GM20431 (cell line): ENCODE data around the gene LMOD3.

Source experiments
- in situ Hi-C: fragments of 300-500 bp; cut with MseI, MboI; formaldehyde crosslinking; loops from one replicate; pipeline ENCODE4 v1.15.0; 2020; ENCODE audit warnings: low sequenced_read_pairs; ENCODE audit not compliant: unreplicated experiment

Gene LMOD3

DNA sequence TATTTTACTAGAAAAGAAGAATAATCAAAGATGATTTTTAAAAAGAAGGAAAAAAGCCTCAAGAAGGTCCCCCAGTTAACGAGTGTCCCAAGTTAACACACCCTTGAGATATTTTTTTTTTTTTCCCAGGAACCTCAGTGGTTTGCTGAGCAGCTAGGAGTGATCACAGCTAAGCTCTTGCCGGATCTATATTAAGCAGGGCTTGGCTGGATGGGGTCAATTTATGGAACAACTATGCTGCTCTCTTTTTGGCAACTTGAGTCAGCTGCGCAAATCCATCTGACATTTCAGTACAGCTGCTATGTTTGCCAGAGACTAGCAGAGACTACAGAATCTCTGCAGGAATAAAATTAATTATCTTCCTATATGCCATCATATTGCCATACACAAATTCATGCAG, at the start of gene LMOD3:
Gene LMOD3 (minus strand): TSS at position 193 of the 400 bp plus-strand sequence. CDS start 209 bp downstream, outside the sequence.
- in situ Hi-C loops, result no loop called here

DNA sequence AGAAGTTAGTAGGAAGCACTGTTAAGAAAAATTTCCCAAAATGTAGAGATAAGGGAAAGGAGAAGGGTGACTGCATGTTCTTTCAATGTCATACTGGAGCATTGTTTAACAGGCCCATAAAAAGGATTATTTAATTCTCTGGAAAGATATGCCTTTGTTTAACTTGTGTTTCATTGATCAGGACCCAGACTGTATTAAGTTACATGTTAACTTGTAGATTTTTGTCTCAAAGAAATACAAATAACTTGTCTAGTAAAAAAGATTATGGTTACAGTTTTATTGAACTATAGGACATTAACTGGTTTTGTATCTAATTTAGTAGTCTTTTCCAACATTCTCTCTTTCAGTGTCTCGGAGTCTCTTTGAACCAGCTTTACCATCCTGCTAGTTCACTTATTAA, 49.7 kb upstream of the LMOD3 start:
- in situ Hi-C loops, result loop anchor here (25.0 kb wide), 2 partner anchors 240 to 490 kb away; no protein-coding TSS in a partner anchor

DNA sequence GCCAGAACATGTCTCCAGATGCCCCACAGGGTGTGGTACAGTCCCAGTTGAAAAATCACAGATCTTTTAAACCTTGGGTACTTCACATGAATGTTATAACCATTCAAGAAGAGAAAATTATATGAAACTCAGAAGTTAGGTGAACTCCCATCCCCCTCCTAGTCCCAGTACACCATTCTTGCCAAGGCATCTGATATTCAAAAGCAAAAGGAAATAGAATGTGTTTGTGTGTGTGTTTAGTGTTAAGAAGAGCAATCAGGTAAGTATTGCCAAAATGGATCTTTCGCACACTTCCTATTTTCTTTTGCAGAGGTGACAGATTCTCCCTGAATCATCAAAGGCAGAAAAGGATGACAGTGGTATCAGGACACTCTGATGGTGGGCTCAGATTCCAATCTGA, 44.1 kb upstream of the LMOD3 start:
- in situ Hi-C loops, result loop anchor here (25.0 kb wide), 2 partner anchors 246 to 496 kb away; no protein-coding TSS in a partner anchor

DNA sequence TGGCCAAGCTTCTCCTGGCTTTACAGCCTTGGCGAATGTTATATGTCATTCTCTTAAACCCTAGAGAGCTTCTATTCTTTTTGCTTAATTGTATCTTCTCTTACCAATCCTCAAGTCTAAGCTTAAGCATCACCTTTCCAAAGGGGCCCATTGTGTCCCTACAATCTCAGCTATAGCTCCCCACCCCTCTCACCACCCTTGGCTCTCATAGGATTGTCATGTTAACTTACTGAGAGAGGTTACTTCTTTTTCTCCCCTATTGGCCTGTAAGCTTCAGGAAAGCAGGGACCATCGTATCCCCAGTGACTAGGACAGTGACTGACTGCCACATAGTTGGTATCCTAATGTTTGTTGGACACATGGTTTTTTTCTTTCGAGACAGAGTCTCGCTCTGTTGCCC, 43.3 kb upstream of the LMOD3 start:
- in situ Hi-C loops, result loop anchor here (25.0 kb wide), 2 partner anchors 247 to 497 kb away; no protein-coding TSS in a partner anchor

DNA sequence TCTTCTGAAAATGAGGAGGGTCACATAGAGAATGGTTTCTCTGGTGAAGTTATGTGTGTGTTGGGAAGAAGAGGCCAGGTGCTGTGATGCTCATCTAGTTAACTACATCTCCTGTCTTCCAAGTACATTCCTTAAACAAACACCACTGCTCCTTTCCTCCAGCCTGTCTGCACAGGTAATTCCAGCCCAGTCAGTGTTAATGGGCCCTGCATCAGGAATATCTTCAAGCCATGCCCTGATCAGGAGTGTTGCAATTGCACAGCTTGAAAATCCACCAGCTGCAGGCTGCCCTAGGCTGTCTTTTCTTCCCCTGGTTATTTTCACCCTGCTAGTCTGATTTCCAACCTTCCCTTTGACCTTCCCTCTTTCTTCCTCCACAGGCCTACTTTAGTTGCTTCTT, 41.9 kb upstream of the LMOD3 start:
- in situ Hi-C loops, result loop anchor here (25.0 kb wide), 2 partner anchors 248 to 498 kb away; no protein-coding TSS in a partner anchor

DNA sequence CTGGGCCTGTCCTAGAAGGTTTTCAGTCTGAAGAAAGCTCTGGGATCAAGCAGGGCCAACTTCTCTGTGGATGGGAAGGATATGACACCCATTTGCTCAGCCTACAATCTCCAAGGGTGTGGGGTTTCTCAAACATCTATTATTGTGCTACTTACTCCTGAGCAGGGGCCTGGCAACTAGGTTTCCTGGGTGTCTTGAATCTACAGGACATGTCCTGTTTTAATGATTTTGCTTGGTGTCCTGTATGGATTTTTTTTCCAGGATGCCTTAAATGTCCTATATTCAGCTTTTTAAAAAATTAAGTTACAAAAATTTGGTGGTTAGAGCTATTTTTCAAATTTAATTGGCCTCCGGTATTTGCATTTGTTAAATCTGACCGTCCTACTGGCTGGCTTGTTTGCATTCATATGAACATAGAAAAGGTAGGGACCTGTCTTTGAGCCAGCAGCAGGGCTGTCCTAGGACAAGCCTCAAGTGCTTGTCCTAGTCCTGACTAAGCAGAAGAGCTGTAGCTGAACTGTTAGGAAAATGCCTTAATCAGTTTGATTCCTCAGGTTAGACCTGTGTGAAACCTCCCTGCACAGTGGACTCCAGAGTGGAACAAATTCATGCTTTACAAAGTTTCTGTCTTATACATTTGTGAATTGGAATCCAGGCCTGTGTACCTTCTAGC, 40.0 kb upstream of the LMOD3 start:
- in situ Hi-C loops, result loop anchor here (25.0 kb wide), 2 partner anchors 250 to 500 kb away; no protein-coding TSS in a partner anchor

DNA sequence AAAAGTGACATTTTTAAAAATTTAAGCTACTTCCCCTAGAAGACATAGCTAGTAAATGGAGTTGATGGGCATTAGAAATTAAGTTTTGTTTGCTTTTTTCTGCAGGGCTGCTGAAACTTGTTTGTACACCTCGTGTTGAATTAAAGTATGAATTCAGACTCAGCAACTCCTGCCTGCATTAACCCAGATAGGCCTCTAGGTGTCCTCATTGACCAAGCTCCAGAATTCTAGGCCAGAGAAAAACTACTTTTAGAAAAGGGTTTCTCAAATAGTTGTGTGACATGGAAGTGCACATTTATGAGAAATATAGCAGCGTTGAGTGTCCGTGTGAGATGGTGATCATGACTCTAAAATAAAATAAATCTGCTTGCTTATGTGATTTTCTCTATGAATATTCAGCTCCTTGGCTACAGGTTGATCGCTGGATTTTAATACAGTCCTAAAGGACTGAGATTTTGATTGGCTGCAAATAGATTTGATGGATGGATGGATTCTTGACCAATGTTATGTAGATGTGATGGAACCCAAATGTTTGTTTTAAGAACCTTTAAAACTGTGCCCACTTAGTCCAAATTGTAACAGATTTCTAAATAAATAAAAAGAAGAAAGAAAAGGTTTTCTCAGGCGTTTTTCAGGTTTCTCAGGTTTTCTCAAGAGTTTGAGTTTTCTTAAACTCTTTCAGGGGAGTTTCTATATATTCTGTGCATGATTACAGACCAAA, 39.4 kb upstream of the LMOD3 start:
- in situ Hi-C loops, result loop anchor here (25.0 kb wide), 2 partner anchors 251 to 501 kb away; no protein-coding TSS in a partner anchor

DNA sequence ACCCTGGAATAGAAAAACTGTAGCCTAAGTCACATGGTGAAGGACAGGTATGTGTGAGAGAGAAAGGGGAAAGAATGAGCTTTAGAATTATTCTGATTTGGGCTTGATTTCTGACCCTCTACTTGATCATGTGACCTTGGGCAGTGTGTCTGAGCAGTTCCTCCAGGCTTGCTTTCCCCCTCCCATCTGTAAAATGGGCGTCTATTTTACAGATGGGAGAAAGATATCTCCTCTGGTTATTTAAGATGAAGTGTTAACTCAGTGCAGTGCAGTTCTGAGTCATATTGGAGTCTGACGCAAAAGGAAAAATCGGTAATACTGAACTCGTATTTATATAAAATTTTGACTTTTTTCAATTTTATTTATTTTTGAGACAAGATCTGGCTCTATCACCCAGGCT, 38.1 kb upstream of the LMOD3 start:
- in situ Hi-C loops, result loop anchor here (25.0 kb wide), 2 partner anchors 252 to 502 kb away; no protein-coding TSS in a partner anchor

DNA sequence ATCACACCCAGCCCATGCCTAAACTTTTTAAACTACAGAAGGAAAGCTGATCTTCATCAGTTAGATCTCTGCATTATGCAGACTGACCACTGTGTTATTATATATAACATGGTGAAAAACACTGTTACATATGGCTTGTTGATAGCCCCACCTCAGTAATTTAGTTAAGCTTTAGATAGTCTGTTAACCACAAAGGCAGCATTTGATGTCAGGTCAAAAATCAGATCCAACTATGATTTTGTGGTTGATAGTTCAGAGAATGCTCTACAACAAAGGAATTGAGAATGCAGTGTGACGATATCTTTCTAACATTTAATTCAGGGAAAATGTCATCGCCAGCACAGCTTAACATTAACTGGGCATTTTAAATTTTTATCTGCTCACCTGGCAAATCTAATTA, 37.7 kb upstream of the LMOD3 start:
- in situ Hi-C loops, result loop anchor here (25.0 kb wide), 2 partner anchors 252 to 502 kb away; no protein-coding TSS in a partner anchor

DNA sequence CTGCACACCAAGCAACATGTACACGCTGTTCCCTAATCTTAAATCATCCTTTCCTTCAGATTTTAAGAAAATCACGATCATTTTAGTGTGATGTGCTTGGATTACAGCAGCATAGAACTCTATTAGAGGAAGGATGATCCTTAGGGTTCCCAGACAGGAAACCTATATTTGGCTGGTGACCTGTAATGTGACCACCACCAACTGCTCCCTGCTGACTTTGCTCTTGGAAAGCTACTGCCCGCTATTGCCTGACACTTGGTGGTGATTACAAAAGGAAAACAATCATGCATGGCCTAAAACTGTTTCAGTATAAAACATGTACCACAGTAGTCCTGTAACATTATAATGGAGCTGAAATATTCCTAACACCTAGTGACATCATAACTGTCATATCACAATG, 27.2 kb upstream of the LMOD3 start:
- in situ Hi-C loops, result no loop called here

DNA sequence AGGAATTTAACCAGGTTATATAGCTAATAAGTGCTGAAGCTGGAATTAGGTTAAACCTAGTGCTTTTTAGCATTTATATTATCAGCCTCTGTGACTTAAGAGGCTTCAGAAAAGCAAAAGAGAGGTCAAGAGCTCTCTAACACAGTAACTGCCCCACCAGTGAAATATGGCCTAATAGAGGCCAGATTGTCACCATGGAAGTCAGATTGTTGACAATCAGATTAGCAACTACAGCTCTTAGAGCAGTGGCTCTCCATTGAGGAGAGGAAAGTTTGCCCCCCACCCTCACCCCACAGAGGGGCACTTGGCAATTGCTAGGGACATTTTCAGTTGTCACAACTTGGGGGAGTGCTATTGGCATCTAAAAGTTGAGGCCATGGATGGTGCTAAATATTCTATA, 23.3 kb upstream of the LMOD3 start:
- in situ Hi-C loops, result no loop called here

DNA sequence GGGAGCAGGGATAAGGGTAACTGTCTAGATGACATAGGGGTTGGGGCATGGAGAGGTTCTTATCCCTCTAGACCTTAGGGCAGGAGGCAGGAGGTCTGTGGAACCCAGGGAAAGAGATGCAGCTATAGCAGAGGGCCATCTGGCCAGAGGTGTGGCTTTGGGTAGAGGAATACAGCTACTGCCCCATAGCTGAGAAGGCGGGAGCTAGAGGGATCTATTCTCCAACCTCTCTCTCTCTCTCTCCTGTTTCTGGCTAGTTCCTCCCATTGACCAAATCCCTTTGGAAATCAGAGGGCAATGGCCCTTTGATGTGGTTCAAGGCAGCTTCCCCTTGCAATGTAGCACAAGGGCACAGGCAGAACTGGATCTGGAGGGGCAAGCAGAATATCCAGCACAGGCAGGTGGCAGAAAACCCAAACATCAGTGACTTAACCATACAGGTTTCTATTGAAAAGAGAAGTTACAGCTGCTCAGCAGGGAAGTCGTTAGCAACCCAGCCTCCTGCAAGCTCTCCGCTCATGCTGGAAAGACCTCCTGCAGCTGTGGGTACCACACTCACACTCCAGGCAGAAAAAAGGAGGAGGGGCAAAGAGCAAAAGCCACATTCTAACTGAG, 22.3 kb upstream of the LMOD3 start:
- in situ Hi-C loops, result no loop called here

DNA sequence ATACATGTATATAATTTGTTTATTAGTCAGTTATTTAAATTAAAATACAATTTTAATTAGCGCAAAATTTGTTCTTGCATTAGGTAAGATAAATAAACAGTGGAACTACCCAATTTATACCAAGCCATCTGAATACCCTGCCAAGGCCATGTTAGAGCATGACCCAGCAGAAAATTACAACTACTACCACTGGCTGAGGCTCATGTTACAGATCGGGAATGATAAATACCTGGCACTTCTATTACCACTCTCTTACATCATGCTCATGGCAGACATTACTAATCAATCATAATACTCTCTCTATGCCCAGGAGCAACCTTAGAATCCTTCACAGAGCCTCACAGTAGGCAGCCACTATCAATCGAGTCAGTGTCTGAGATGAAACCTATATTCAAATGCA, 21.2 kb upstream of the LMOD3 start:
- in situ Hi-C loops, result no loop called here

DNA sequence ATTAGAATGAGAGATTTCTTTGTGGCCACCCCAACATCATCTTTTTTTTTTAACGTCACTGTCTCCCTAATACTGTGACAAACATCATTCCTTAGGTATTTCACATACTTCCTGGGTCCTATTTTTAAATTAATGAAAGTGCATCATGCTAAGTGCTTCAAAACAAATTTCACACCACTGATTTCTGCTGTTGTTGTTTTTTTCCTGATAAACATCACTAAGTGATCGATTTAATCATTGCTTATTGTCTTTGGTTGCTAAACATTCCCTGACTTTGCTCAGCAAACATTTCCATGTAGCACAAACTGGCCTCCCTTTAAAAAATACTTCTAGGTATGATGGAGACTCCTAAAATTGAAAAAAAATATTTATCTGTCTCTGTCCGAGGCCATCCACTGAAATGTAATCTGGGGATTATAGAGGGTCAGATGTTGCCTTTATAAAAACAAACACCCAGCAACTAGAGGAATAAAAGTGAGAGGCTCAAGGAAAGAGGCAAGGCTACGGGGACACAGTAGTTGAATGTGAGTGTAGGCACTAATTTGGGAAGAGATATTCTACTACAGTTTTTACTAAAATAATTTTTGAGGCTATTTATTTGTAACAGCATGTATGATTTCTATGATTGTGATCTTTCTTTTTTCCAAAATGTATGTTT, 20.5 kb upstream of the LMOD3 start:
- in situ Hi-C loops, result no loop called here

DNA sequence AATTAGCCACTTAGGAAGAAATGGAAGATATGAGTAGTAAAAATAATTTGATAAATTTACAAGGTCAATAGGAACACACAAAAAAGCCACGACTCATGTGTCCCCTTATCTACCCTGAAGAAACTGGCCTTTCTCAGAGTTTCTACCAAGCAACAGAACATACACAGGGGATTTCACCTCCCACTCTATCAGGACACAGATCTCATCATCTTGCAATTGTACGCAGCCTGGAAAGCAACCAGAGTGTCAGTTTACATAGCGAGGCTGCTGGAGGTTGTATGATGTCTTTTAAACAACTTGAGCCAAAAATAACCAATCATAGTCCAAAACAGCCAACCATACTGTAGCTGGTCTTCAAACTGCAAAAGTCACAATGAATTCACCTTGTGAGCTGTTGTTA, 19.7 kb upstream of the LMOD3 start:
- in situ Hi-C loops, result no loop called here

DNA sequence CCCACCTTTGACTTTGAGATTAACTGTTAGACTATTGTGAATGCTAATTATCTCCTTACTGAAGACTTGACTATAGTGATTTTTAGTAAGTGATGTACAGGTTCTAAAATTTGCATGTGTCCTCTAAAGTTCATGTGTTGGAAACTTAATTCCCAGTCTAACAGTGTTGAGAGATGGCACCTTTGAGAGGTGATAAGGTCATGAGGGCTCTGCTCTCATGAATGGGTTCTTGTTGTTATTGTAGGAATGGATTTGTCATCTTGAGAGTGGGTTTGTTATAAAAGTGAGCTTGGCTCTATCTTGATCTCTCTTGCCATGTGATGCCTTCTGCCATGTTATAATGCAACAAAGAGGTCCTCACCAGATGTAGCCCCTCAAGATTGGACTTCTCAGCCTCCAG, 18.9 kb upstream of the LMOD3 start:
- in situ Hi-C loops, result no loop called here

DNA sequence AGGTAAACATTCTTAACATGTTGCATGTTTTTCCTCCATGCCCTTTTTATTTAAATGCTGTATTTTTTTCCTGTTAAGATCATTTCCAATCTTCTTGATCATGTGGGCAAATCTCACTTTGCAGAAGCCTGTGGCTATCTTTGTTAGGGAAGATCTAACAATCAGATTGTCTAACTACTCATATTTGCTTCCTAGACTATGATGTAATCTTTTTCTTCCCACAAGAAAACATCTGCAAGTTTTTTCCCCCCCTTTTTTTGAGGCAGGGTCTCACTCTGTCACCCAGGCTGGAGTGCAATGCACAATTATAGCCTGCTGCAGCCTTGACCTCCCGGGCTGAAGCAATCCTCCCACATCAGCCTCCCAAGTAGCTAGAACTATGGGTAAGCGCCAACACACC, 15.0 kb upstream of the LMOD3 start:
- in situ Hi-C loops, result no loop called here

DNA sequence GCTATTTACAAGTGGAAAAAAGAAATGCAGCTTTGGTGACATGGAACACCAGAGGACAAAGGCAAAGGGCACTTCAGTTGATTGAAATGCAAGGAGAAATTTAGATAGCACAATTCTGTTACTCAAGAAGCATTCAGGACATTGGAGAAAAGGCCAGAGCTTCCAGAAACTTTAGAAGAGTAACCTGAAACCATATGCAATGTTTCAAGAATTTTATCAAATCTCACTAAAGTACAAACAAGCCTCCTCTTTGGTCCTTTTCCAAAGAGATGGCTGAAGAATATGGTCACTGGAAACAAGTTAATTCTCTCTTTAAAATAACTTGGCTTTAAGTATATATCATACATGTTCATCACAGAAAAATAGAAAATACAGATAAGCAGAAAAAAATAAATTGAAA, 14.6 kb upstream of the LMOD3 start:
- in situ Hi-C loops, result no loop called here

DNA sequence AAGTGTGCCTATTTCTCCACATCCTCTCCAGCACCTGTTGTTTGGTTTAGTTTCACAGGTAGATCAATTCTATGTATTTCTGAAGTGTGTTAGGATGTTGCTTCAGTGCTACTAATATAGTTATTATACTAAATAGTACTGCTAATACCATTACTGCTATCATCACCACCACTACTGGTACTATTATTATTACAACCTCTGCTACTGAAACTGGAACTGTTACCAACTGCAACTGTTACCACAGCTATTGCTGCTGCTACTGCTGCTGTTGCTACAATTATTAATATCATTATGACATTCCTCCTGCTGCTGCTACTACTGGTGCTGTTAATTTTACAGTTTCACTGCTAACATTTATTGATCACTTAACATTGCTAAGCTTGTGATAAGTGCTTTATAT, 8.3 kb upstream of the LMOD3 start:
- in situ Hi-C loops, result no loop called here

DNA sequence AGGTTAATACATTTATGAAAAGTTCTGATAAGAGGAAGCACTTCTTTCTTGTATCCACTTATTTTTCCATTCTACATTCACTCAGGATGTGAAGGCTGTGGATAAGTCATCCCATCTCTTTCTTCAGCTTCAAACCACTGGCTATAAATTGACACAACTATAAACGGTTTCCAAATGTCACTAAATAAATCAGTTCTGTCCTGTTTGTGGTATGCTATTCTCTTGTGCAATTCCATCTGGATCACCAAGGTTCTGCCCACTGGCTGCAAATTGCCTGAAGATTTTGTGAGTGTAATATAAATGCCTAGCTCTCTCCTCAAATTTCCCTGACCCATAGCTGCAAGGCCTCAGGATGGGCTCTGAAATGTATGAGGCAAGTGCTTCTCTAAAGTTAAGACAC, 7.1 kb upstream of the LMOD3 start:
- in situ Hi-C loops, result no loop called here
